Spleen (tissue), 7 donors: ENCODE data around the gene SPP2.

Experiments
- POLR2AphosphoS5 ChIP-seq, 3 donors: sonication (generic); formaldehyde crosslinking; IDR thresholded peaks; one replicate each; pipeline ENCODE4 v1.5.1; 2017; ENCODE audit warnings: antibody characterized with exemption in 3 of 3
- TF ChIP-seq, protein P1 (sequence below), 11 experiments: fragments of 200-600 bp in 7 of 11; fragments of 450-650 bp in 4 of 11; sonication (generic) in 4 of 11; IDR thresholded peaks in 8 of 11; conservative IDR thresholded peaks in 3 of 11; 1 replicate in 7 of 11; 2 replicates in 4 of 11; pipeline versions ENCODE4 v1.4.0 to v1.8.0; 2016 to 2021; ENCODE audit warnings: antibody characterized with exemption in 11 of 11, inconsistent platforms in 4 of 11, mild to moderate bottlenecking in 1 of 11
- donor health status: DM: no; HTN: no; CAD: no; lungs with moderate emphysema.
- donor health status: DM: no; HTN: no; CAD: no.
- donor health status: DM: no; HTN: no; CAD: no.

GRCh38 chr2:234033885-234034284, 16.6 kb upstream of the SPP2 start:
- TF ChIP-seq, protein P1, sequence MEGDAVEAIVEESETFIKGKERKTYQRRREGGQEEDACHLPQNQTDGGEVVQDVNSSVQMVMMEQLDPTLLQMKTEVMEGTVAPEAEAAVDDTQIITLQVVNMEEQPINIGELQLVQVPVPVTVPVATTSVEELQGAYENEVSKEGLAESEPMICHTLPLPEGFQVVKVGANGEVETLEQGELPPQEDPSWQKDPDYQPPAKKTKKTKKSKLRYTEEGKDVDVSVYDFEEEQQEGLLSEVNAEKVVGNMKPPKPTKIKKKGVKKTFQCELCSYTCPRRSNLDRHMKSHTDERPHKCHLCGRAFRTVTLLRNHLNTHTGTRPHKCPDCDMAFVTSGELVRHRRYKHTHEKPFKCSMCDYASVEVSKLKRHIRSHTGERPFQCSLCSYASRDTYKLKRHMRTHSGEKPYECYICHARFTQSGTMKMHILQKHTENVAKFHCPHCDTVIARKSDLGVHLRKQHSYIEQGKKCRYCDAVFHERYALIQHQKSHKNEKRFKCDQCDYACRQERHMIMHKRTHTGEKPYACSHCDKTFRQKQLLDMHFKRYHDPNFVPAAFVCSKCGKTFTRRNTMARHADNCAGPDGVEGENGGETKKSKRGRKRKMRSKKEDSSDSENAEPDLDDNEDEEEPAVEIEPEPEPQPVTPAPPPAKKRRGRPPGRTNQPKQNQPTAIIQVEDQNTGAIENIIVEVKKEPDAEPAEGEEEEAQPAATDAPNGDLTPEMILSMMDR (IDR thresholded peaks at IDR 0.05 in 8 of 11, conservative IDR thresholded peaks at IDR 0.05 in 3 of 11): no peak
- no peak for TF ChIP-seq POLR2AphosphoS5 (IDR thresholded peaks at IDR 0.05)
